HG03280 (cell line): ENCODE measurements around the gene FBXO48.

Source experiments
- ATAC-seq: cut with Tn5 transposase; IDR thresholded peaks from one replicate; pipeline ENCODE4 v1.9.1; 2021; ENCODE audit warnings: mild to moderate bottlenecking, moderate library complexity; ENCODE audit not compliant: unreplicated experiment

FBXO48 gene

GRCh38 chr2:68438455-68439303 lies 28.4 kb downstream of the FBXO48 start:
- no peak for ATAC-seq

DNA sequence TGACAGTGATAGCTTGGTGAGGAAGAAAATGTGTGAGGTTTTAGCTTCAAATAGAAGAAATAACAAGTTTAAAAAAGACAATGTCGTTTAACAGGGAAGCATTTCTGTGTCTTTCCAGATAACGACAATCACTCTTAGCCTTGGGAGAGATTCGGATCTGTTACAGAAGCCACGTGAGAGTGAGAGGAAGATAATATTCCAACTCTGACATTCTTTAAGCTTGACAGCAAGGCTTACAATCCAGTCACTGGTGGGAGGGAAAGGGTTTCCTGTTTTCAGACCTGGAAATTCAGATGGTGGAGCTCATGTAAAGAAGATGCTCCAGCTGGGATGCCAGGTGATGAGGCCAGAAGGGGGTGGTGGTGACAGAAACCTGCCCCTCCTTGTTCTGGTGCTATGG lies 30.8 kb downstream of the FBXO48 start:
- no peak for ATAC-seq

DNA sequence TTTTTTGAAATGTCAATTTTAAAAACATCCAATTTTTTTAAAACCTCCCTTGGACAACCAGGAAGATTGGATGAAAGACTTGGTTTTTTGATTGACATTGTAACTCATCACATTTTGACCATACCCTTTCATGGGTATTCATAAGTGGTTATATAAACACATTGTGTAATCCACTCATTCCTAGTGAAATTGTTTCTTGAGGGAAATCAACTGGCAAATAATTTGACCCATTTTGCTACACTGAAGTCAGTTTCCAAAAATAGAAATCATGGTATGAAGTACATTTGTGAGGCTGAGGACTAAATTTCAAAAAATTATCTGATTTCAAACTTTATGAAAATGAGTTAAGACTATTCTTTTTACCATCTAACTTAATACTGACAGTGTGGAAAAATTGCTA lies 31.5 kb downstream of the FBXO48 start:
- ATAC-seq: no peak

DNA sequence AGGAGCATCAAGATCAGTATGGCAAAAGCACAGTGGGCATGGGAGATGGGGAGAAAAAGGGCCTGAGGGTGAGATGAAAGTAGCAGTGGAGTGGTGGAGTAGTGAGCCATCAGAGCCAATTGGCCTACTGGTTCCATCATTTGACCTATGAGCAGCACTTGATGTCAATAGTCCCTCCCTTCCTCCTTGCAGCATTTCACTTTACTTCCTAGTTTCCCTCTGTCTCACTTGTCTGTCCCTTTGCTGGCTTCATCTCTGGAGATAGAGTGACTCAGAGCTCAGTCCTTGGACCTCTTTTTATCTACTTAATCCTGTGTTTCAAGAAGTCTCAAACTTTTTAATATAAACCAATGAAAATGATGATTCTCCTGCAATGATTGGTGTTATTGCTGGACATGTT lies 32.1 kb downstream of the FBXO48 start:
- no peak for ATAC-seq

GRCh38 chr2:68432696-68433658 lies 34.1 kb downstream of the FBXO48 start:
- no peak for ATAC-seq

- ATAC-seq: no peak
These were observed 35.6 kb downstream of the FBXO48 start for GRCh38 chr2:68431316-68431972.

DNA sequence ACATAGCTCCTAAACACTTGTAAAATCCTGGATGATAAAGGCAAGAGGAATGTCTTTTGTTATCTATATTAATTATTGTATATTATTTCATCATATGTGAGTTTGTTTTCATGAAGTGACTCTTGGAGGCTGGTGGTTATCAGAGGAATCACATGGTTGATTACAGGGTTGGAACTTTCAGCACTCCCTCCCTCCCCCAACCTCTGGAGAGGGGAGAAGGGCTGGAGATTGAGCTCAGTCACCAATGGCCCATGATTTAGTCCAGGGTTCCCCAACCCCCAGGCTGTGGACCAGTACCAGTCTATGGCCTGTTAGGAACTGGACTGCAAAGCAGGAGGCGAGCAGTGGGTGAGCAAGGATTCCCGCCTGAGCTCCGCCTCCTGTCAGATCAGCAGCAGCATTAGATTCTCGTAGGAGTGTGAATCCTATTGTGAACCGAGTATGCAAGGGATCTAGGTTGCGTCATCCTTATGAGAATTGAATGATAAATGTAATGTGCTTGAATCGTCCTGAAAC lies 37.7 kb downstream of the FBXO48 start:
- ATAC-seq: no peak

GRCh38 chr2:68428746-68429145 lies 38.3 kb downstream of the FBXO48 start:
- ATAC-seq: no peak

GRCh38 chr2:68428126-68428525 lies 39.0 kb downstream of the FBXO48 start:
- no peak for ATAC-seq

DNA sequence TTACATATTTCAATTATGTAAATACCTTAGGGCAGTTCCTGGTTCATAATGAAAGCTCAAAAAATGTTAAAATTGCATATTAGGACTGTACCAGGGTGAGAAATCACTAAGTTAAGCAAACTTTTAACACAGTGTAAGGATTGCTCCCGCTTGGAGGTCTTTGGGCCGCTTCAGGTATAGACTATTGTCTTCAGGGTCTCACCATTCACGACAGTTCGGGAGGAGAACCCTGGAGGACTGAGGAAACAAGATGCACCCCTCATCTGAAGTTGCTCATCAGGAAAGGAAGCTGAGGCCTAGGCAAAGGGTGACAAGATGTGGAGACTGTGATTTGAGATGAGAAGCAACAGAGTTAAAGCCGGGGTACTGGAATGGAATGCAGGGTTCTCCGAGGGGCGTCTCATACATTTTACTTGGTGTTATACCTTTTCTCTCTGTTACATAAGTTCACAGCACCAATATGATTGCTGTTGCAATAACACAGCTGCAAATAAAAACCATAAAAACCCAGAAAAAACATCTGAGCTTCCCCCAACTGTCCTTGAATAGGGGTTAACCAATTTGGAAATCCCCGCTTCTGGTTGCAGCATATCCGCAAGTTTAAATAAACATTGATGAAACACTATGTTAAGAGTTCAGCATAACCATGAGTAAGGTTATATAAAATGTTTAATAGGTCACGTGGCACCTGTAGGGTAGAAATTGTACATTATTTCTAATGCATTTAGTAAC lies 40.1 kb downstream of the FBXO48 start:
- ATAC-seq: no peak

DNA sequence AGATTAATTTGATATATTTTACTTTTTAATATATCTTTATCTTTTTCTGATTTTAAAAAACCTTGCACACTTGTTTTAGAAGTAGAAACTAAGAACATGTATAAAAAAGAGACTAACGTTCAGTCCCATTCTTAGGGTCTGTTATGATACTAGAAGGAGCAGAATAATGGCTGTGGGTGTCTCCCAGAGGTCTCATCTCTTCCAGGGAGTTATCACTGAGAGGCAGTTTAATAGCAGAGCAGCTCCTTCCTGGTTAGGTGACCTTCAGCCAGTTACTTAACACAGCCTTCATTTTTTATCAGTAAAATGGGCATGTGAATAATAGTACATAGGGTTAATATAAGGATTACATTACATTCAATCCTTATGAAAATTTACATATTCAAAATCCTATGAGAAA lies 40.6 kb downstream of the FBXO48 start:
- ATAC-seq: no peak

DNA sequence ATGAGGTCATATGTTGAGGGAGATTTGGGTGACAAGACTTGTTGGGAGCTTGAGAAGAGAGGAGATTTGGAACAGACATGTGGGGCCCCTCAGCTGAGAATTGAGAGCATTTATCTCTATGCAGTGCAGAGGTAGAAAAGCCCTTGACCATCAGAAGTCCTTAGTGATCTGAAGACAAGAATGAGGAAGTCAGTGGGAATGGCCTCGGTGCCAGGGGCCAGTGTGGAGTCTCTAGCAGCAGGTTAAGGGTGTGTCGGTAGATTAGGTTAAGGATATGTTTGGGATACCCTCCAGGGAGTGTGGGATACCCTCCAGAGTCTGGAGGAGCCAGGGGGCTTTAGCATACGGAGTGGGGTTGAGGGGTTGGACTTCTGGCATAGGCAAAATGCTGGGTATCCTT lies 41.6 kb downstream of the FBXO48 start:
- no peak for ATAC-seq

DNA sequence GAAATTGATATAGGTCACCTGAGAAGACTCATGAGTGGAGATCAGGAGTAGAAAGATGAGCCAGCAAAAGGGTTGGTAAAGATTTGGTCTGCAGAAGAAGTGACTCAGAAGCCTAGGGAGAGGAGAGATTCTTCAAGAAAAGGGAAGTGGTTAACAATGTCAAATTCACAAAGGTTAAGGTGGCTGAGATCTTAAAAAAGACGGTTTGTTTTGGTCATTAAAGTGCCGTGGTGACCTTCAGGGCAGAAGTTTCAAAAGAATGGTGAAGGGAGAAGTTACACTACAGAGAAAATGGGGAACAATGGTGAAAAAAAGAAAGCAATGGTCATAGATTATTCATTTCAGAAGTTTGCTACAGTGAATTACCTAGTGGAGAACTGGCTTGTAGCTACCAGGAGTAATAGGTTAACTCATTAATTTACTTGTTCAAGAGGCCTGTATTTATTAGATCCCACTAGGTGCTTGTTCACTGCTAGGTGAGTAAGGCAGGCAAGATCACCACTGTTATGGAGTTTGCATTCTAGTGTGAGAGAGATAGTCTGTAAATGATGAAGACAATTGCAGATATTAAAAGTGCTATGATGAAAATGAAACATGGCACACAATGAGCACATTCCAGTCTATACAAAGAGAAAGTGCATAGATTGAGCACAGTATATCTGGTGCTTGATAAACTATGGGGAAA lies 43.0 kb downstream of the FBXO48 start:
- ATAC-seq: peak; percentile 73

DNA sequence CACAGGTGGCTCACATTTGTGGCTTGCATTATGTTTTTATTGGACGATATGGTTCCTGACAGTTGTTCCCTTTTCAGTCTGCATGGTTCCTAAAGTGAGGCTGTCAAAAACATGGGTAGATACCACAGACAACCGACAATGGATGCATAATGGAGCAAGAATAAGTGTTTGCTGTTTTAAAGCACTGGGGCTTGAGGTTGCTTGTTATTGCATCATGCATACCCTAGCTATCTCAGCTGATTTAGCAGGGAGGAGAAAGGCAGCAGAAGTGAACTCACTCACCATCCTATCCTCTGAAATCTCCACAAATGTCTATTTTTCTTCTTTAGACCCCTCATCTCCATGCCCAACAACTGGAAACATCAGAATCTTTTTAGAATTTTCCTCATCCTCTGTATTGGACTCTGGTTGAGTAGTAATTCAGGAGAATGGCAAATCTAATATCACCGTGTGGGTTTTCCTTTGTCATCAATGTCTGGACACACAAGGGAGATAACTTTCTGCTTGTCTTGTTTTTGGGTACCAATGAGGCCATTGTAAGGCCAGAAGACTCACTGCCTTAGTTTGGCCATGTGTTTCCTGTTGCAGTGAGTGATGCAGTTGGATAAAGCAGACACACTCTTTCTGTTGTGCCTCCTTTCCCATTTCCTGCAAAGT lies 46.7 kb downstream of the FBXO48 start:
- no peak for ATAC-seq

GRCh38 chr2:68418855-68419254 lies 48.2 kb downstream of the FBXO48 start:
- ATAC-seq: peak; percentile 49

DNA sequence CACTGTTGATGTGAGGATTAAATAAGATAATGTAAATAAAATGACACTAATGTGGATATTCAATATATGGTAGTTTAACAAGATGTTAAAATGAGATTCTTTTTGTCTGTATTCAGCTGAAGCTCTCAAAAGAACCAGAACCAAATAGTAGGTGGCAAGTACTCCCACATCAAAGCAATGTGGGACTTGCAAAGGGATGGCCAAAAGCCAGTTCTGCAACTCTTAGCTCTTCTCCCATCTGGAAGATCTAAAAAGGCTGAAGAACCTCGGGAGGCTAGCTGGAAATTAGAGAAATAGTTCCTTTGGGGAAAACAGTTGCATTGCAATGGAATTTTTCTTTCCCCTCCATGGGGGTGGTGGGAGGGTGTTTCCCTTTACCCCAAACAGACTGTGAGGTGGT lies 48.7 kb downstream of the FBXO48 start:
- no peak for ATAC-seq

- ATAC-seq: no peak
These were observed 49.2 kb downstream of the FBXO48 start for GRCh38 chr2:68417926-68418325.

GRCh38 chr2:68416081-68416675 lies 50.9 kb downstream of the FBXO48 start:
- ATAC-seq: no peak

DNA sequence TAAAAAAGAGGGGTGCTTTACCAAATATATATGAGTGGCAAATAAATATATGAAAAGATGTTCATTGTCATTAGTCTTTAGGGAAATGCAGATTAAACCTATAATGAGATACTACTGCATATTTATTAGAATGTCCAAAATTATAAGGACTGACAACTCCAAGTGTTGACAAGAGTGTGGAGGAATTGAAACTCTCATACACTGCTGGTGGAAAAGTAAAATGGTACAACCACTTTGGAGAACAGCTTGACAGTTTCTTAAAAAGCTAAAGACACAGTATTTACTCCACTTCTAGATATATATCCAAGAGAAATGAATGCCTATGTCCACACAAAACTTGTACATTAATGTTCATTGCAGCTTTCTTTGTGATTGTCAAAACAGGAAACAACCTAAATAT lies 51.6 kb downstream of the FBXO48 start:
- ATAC-seq: no peak
